GM21367 (cell line): ENCODE measurements around the gene MDFI.

Experiments
- ATAC-seq: cut with Tn5 transposase; IDR thresholded peaks from one replicate; pipeline ENCODE4 v1.9.1; 2021; ENCODE audit not compliant: unreplicated experiment

MDFI gene

GRCh38 chr6:41630946-41631345 lies 7.3 kb upstream of the MDFI start:
- ATAC-seq = no peak

GRCh38 chr6:41633056-41633634 lies 5.1 kb upstream of the MDFI start:
- no peak for ATAC-seq

GRCh38 chr6:41634657-41635056 lies 3.6 kb upstream of the MDFI start:
- no peak for ATAC-seq

DNA sequence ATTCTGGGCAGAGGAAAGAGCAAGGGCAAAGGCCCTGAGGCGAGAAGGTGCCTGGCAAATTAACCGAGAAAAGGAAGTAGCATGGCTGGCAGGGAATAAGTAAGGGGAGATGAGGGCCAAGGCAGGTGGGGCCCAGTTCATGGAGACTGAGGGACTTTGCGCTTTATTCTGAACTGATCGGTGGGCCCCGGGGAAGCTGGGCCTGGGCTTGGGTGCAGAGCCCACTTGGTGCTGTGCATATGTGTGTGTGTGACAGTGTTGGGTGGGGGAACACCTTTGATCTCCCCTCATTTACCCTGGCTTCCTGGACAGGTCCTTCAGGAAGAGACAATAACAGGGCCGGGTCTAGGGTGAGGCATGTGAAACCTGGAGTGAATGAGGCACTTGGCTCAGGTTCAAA lies 2.9 kb upstream of the MDFI start:
- ATAC-seq = no peak

DNA sequence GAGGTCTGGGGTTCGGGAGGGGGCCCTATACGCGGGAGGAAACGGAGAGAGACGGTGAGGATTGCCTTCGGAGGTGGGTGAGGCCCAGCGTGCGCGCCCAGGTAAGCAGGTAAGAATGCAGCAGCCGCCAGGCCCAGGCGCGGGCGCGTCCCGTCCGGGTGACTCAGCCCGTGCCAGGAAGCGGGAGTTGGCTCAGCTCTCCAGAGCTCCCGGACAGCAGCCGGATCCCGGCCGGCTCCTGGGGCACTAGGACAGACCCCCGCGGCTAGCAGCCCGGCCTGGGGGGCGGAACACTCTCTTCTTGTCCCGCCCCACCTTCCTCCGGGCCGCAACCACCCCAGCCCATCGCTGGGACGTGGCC lies 1.5 kb upstream of the MDFI start:
- ATAC-seq = no peak

DNA sequence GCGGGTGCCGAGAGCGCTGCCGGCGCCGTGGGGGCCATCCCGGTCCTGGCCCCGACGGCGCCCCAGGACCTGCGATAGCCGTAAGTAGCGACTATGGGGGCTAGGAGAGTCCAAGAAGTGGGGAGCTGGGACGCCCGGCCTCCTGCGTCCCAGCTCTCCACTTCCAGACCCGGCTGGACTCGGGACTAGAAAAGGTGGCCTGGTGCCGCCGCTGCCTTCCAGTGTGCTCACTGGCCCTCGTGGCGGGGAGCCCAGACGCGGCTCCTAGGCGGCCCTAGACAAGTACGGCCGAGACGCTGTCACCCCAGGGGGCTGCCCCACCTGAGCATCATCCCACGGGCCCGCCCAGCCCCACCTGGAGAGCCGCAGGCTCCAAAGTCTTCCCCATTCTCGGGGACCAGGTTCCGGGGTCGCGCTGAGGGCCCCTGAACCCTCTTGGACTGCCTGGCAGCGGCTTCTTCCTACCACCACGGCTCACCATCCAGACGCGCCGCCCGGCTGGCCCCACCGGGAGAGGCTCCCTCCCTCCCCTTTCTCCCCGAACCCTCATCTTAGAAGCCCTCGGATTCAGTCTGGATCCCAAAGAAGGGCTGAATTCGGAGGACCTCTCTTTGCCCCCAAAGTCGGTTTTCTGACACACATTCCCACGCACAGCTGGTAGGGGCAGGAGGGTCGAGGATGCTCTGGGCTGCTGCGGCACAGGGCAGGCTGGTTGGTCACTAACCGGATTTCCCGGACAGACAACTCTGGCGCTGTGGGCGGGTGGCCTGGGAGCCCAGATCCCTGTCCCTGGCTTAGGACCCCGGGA lies 870 bp upstream of the MDFI start:
- no peak for ATAC-seq

DNA sequence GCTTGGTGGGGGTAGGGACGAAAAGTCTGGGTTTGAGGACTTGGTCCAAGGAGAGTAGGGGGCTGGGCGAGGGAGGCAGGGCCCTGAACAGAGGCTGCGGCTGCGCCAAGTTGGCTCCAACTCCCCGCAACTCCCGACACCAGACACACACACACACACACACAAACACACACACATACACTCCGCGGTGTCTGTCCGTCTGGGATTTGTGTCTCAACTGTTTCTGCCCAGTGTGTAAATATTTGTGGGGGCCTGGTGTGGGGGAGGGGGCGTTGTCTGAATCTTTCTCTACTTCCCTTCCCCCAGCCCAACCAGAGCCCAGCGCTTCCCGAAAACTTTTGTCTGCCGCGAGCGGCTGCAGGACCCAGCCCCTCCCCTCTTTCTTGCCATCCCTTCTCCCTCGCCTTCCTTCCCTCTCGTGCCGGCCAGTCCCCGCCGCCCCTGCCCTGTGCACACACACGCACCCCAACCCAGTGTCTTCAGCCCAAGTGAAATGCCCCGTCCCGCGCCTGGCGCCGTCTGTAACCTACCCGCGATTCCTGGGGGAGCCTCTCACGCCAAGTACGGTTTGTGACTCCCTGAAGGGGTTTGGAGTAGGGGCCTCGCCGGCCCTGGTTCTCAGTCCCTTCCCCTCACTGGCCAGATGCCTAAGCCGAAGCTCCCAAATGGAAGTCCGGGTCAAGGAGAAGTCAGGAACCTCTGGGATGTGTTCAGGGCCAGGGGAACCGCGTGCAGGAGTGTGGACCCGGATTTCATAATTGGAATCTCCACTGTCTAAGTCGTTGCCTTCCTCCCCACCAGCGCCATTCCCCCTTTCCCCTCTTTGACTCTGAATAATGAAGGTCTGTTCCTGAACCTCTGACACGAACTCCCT lies 904 bp downstream of the MDFI start:
- ATAC-seq = no peak

GRCh38 chr6:41639809-41640371 lies 1.6 kb downstream of the MDFI start:
- no peak for ATAC-seq

DNA sequence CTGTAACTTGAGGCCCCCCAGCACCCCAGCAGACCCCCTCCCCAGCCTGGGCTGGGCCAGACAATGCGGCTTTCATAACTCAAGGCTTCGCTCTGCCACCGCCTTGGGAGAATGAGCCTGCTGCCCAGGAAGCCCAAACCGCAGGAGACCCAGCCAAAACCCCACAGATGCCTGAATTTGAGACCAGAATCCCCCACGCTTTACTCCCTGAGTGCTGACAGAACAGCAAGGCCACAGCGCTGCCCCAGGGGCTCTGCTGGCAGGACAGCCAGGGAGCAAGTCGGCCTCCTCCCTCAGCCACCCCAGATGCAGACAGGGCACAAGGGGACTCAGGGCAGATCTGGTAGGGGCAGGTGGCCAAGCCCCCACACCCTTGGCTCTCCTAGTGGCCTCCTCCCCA lies 2.2 kb downstream of the MDFI start:
- no peak for ATAC-seq

DNA sequence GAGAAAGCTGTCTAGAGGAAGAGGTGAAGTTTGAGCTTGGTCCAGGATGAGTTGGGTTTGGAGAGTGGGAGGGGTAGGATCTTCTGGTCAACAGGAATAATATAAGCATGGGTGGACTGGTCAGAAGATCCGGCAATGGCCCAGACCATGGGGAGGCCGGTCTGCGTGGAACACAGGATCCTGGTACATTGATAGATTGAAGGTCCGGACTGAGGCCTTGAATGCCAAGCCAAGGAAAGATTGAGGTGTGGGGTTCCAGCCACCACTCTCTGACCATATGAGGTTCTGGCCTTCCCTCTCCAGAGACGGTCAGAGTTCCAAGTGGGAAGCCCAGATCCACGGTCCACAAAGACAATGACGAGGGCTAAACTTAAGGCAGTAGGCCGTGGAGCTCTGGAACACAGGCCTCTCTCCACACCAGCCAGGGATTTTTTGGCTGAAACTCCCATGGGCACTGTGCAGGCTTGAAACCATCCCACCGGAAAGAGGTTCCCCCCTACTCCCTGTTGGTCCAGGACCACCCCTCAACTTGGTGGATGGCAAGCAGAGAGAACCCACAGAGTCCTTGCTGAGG lies 3.2 kb downstream of the MDFI start:
- no peak for ATAC-seq

DNA sequence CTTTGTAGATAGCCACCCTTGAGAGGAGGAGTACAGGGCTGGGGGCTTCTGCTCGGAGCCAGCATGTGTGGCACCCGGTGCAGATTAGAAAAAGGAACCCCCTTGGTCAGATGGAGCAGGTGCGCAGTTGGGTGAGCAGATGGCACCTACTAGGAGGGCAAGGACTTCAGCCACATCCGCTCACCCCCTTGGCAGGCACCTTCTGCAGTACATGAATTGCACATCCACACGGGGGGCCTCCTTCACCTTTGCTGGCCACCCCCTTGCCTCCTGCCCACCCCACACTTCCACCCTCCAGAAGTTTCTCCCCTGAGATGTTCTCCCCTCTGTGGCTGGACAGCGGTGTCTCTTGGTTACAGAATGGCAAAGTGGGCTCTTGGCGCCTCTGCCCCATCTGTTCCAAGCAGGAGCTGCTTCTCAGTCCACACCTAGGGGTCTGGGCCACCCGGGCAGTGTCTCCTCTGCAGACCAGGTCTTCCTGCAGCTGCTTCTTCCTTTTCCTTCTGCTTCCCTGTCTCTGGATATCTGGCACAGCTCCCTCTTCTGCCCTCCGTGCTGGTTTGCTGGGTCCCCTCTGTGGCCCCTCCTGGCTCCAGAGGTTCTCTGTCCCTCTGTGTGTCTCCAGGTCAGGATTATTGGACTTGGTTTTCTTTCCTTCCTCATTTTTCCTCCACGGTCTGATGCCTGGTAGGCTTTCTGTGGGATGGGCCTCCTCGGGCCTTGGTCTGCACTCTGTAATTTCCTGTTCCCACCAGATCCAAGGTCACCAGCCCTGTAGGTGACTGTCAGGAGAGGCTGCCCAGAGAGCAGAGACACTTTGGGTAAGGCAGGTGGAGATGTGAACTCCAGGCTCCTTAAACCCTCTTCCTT lies 4.1 kb downstream of the MDFI start:
- ATAC-seq = no peak

DNA sequence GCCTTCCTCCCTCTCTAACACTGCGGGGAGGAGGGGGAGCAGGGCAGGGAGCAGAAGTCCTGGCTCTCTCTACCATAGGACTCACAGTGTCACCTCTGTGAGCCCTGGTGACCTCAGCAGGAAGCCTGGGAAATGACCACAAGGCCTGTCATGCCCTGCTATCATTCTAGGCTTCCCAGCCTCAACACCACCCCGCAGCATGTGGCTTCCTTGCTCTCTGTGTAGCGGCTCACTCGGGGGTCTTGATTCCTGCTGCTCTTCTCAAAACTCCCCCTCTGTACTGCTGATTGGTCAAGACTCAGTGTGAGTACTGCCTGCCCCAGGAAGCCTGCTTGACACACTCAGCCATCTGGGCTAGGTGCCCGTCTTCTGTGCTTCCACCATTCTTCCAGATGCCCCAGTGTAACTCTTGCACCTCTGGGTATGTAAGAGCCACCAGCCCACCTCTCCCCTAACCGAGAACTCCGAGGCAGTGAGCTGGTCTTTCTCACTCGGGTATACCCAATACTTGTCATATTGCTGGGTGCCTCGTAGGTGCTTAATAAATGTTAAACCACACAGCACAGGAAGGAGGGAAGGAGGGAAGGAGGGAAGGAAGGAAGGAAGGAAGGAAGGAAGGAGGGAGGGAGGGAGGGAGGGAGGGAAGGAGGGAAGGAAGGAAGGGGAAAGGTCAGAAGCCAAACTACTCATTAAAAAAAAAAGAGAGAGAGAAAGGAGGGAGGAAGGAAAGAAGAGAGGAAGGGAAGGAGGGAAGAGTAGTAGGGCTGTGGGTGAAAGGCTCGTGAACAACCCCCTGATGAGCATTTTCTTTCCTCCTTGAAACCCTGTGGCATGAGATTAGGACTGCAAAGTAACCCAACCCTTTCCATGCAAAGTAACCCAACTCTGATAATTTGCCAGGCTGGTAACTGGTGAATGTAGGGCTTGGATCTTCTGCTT lies 5.0 kb downstream of the MDFI start:
- no peak for ATAC-seq

GRCh38 chr6:41643899-41644269 lies 5.6 kb downstream of the MDFI start:
- no peak for ATAC-seq

DNA sequence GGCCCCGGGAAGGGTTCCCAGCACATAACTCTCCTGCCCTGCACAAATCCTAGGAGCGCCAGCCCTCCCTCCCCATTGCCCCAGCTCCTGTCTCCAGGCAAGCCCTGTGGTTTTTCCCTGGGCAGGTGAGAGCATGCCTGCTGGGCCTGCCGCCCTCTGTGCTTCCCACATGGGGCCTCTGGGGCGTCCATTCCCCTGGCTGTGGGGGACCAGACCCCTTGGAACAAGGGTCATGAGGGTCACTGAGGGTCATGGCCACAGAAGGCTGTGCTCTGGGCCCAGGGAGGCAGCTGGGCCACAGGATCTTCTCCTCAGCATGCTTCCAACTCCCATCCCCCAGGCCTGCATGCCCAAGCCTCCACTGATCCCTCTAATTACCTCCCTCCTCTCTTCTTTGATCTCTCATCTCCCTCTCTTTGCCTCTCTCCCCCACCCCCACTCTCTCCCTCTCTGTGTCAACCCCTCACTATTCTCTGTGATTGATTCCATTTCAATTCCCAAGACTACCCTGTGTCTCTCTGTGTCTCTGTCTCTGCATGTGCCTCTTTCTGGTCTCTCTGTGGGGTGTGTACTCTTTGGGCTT lies 6.1 kb downstream of the MDFI start:
- ATAC-seq = no peak

- ATAC-seq = no peak
Observed at GRCh38 chr6:41645007-41645618, 6.8 kb downstream of the MDFI start.

DNA sequence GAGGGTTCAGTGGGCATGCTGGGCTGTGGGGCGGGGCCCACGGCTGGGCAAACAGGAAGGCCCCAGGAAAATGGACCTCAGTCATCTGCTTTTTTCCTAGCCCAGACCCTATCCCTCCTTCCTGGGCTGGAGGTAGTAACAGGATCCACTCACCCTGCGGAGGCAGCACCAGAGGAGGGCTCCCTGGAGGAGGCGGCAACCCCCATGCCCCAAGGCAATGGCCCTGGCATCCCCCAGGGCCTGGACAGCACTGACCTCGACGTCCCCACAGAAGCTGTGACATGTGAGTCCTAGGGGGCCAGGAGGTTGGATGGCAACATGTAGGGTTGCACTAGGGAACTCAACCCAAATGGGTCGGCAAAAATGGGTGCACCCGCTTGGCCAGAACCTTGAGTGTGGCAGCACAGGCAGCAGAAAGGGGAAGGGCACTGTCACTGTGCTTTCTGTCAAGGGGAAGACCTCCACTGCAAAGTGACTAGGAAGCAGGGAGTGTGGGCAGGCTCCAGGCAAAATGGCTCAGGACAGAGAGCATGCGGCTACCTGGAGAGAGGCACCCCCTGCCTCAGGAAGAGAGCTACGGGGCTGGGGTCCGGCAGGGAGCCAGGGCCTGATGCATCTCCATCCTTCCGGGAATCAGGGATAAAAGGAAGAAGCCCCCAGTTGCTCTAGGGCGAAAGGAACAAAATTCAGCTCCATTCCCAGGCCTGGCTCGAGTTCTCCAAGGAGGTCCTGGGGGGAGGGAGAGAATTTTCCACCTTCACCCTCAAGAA lies 7.9 kb downstream of the MDFI start:
- ATAC-seq = no peak

- no peak for ATAC-seq
Observed at GRCh38 chr6:41647061-41647511, 8.8 kb downstream of the MDFI start.
